ENCODE results near the gene KDM2B. TPM values are rescaled to one million over a fixed set of nuclear protein-coding genes. Genes with fewer than 3 reads are reported as not detected.

KDM2B gene
- polyA plus RNA-seq, 3 donors from 2014 or later = 9.6 to 17.0 (median 10.4) TPM

DNA sequence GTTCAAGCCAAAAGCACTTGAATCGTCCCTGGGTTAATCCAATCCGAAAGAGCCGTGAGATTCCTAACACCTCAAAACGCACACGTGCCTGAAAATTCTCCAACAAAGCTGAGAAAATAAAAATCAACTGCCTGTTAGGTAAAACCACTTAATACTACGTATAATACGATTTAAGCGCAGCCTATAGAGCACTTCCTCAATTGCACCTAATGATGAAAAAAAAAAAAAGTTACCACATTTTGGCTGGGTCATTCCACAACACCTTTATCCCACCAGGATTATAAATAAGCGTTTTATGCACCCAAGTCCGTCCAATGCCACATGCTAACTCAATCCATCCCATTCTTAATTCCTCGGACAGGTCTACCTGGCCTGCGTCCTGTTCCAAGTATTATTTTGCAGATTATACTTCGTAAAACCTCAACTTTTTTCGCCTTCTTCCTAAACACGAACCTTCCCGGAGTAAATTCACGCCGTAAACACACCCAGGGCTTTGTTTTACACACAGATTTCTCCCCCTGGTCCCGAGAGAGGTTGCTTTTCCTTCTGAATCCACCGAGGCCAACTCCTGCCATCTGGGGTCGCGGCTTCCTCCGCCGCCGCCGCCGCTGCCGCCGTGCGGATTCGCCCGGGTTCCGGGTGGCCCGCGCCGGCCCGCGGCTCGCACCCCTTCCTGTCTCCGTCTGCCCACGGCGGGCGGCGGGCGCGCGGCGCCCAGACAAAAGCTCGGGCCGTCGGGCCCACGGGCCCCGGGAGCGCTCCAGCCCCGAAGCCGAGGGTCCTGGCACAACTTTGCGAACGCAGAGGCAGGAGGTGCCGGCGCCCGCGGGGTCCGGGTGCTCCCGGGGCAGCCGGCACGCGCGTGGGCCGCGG, 114.7 kb downstream of the KDM2B start:
- Mint-ChIP-seq H3K9me3 (no peaks in the 10 kb centered on the region), H3K36me3 (no peaks in the 10 kb centered on the region), H3K27me3 (ENCODE audit: low read depth in 3 of 3) (peaks cover 10 to 13% (median 11%) of the 10 kb centered on the region in 3 donors), H3K4me3 (peak overlapping the region; percentile 92 to 96 (median 94)), H3K27ac (peak overlapping the region; percentile 86 to 97 (median 93)), H3K4me1 (peaks cover 25% of the 10 kb centered on the region in 2 donors)
- DNase-seq = peak; percentile 63 to 68 (median 63)

DNA sequence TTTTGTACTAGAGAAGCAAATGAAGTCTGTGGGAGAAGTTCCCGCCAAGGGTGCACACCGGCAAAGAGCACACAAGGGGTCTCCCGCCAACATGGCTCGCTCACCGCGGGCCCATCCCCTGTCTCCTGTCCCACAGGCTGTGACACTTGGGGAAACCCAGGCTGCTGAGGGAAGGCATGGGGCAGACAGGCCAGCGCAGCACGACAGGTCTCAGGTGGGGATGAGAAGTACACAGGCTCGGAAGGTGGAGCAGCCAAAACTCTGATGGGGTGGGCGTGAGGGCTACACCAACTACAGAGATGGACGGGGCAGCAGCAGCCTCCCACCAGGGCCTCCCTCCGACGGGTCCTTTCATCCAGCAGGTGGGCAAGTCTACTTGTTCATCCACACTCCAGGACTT, 116.5 kb downstream of the KDM2B start:
- no peak for DNase-seq
- Mint-ChIP-seq H3K27me3 (ENCODE audit: low read depth in 3 of 3) (peaks cover 10 to 11% (median 11%) of the 10 kb centered on the region in 3 donors), H3K36me3 (no peaks in the 10 kb centered on the region), H3K4me3 (peak overlapping the region in 4 of 5 donors; percentile 4 to 55 (median 47)), H3K9me3 (no peaks in the 10 kb centered on the region), H3K4me1 (peaks cover 26% of the 10 kb centered on the region in 2 donors), H3K27ac (peak overlapping the region in 1 of 6 donors; percentile 69)

DNA sequence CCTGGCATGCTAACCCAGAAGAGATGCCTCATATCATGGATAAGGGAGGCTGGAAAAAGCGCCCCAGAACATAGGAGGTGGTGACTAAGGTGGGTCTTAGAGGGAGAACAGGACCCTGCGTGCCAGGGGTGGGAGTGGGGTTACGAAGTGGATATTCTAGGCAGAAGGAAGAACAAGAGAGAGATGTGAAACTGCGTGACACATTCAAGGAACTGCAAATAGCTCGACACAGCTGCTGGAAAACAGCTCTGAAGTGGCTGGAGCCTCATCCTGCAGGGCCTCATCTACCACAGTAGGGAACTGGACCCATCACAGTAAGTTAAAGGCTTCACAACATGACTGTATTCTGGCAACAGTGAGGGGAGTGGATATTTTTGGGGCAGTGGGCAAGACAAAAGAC, 119.8 kb downstream of the KDM2B start:
- Mint-ChIP-seq H3K4me1 (peaks cover 29 to 40% of the 10 kb centered on the region in 2 donors), H3K4me3 (no peak overlapping the region), H3K36me3 (no peaks in the 10 kb centered on the region), H3K27ac (peak overlapping the region in 2 of 6 donors; percentile 6 to 67), H3K9me3 (no peaks in the 10 kb centered on the region), H3K27me3 (ENCODE audit: low read depth in 3 of 3) (peaks cover 6 to 9% (median 9%) of the 10 kb centered on the region in 3 donors)
- no peak for DNase-seq

DNA sequence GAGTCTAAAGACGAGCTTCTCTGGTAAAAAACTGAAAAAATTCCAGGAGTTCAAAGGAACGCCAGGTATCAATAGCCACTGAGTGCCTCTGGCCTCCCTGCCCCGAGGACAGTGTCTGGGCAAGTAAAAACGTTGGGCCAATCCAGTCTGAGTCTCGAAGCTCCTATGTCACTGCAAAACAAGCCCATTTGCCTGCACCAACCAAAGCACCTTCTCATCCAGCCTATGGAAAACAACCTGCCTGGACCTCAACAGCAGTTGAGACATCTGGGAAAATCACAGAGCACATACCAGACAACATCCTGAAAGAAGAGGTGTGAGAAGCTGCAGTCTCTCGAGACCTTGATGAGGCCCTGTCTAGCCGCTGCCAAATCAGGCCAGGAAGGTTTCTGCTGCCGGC, 124.3 kb downstream of the KDM2B start:
- Mint-ChIP-seq H3K4me3 (no peak overlapping the region), H3K36me3 (no peaks in the 10 kb centered on the region), H3K27me3 (ENCODE audit: low read depth in 3 of 3) (peaks cover 0 to 2% (median 0%) of the 10 kb centered on the region in 3 donors), H3K27ac (no peak overlapping the region), H3K4me1 (peaks cover 36 to 57% of the 10 kb centered on the region in 2 donors), H3K9me3 (no peaks in the 10 kb centered on the region)
- no peak for DNase-seq

DNA sequence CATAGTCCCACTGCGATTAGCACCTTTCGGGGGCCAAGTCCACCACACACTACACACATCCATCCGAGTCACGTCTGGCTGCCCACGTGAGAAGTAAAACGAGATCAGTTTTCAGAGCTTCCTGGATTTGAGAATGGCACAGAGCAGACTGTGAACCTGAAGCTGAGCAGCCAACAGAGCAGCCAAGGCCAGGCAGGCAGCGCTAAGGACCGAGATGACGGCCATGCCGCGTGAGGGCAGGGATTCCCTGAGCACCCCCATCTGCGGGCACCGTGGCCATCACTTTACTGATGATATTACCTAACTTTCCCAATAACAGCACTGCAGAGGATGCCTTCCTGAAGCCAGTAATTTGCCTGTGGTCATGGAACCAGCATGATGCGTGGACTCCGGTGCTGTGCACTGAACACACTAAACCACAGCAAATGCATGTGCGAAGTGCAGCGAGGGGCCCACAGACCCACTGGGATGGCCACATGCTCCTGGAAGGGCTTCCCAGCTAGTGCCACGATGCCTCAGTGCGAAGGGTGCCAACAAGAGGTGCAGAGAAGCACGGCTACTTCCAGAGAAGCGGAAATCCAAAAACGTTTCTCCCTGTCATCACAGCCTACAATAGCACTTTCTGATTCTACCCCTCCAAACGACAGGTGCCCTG, 124.9 kb downstream of the KDM2B start:
- Mint-ChIP-seq H3K4me3 (peak overlapping the region in 1 of 5 donors; percentile 27), H3K4me1 (peaks cover 33 to 60% of the 10 kb centered on the region in 2 donors)

DNA sequence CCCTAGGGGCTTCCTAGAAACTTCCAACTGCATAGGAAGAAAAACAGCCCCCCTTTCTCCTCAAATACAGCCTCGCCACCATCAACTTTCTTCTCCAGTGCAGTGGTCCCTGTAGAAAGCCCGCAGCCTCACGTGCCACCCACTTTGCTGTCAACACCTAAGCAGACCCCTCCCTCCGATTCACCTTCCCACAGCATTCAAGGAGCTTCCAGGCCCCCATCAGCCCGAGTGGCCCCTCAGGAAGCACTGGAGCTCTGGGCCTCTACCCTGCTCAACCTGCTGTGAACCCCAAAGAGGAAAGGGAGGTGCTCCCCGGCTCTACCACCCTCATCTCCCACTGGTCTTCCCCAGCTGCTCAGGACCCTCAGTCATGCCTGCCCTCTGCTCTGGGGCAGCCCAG, 125.9 kb downstream of the KDM2B start:
- Mint-ChIP-seq H3K27me3 (ENCODE audit: low read depth in 3 of 3) (no peaks in the 10 kb centered on the region), H3K4me1 (peaks cover 32 to 55% of the 10 kb centered on the region in 2 donors), H3K36me3 (no peaks in the 10 kb centered on the region), H3K9me3 (no peaks in the 10 kb centered on the region), H3K27ac (peak overlapping the region in 2 of 6 donors; percentile 45 to 51), H3K4me3 (no peak overlapping the region)
- no peak for DNase-seq

More for the DNA sequence above, 124.9 kb downstream of the KDM2B start:
- Mint-ChIP-seq H3K36me3 (no peaks in the 10 kb centered on the region), H3K27me3 (ENCODE audit: low read depth in 3 of 3) (peaks cover 0 to 2% (median 0%) of the 10 kb centered on the region in 3 donors), H3K27ac (peak overlapping the region in 4 of 6 donors; percentile 46 to 65 (median 48)), H3K9me3 (no peaks in the 10 kb centered on the region)
- DNase-seq = no peak

DNA sequence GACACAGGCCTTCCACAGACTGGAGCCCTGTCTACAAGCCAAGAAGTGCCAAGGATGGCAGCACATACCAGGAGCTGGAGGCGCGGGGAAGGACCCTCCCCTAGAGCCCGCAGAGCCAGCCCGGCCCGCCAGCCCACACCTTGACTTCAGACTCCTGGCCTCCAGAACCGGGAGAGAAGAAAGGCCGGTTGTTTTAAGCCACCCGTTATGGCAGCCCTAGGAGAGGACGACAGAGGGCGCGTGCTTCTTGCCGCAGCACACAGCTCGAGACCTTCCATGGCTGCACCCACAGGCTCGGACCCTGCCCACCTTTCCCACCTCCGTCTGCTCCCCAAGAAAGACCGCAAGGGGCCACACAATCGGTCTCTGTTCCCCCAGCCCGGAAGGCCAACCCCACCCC, 127.2 kb downstream of the KDM2B start:
- Mint-ChIP-seq H3K4me1 (peaks cover 33 to 55% of the 10 kb centered on the region in 2 donors), H3K27me3 (ENCODE audit: low read depth in 3 of 3) (no peaks in the 10 kb centered on the region), H3K9me3 (no peaks in the 10 kb centered on the region), H3K36me3 (no peaks in the 10 kb centered on the region), H3K4me3 (no peak overlapping the region), H3K27ac (peak overlapping the region in 1 of 6 donors; percentile 31)
- DNase-seq = no peak

DNA sequence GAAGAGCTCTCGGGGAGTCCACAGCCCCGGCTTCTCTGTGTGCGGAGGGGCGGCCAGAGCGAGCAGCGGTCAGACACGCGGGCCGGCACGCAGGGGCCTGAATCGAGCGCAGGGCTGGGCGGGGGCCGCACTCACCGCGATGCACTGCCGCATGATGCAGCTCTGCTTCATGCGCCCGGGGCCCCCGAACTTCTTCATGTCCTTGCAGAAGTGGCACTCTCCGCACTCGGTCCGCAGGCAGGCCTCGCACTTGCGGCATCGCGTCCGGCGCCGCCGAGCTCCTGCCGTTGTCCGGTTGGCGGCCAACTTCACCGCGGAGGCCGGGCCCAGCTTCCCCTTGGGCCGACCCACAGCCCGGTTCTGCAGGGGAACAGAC, 127.8 kb downstream of the KDM2B start:
- H3K27me3 Mint-ChIP-seq (ENCODE audit: low read depth in 3 of 3) = no peaks in the 10 kb centered on the region
- H3K4me1 Mint-ChIP-seq = peaks cover 34 to 55% of the 10 kb centered on the region in 2 donors
- no peak overlapping the region for H3K27ac Mint-ChIP-seq
- H3K4me3 Mint-ChIP-seq = no peak overlapping the region
- H3K36me3 Mint-ChIP-seq = no peaks in the 10 kb centered on the region
- DNase-seq = no peak
- no peaks in the 10 kb centered on the region for H3K9me3 Mint-ChIP-seq

DNA sequence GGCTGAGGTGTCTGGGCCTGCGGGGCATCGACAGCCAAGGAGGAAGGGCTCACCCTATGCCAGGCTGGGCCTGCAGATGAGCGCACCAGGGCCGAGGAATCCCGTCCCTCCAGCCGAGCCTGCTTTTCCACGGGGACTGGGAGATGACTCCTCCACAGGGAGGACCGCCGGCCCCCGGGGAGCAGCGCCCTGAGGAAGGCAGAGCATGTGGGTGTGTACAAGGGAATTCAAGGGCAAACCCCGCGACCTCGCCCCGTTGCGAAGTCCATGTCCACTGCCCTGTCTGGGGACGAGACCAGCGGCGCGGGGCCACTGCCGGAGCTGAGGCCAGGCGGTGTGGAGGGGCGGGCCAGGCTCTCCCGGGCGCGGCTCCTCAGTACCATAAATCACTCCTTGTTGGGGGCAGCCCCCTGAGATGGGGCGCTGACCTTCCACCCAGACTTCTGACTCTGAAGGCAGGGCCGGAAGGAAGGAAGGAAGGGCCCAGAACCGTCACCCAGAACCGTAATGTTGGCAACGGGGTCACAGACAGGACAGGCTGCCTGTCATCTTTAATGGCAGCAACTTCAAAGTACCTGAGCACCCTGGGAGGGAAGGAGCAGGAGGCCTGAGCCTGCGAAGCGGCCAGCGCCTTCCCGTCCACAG, 128.4 kb downstream of the KDM2B start:
- H3K4me3 Mint-ChIP-seq = peak overlapping the region in 3 of 5 donors; percentile 43 to 68 (median 63)
- no peaks in the 10 kb centered on the region for H3K27me3 Mint-ChIP-seq (ENCODE audit: low read depth in 3 of 3)
- H3K27ac Mint-ChIP-seq = peak overlapping the region in 2 of 6 donors; percentile 55 to 67
- H3K9me3 Mint-ChIP-seq = no peaks in the 10 kb centered on the region
- no peak for DNase-seq
- H3K36me3 Mint-ChIP-seq = no peaks in the 10 kb centered on the region
- peaks cover 29 to 51% of the 10 kb centered on the region in 2 donors for H3K4me1 Mint-ChIP-seq

DNA sequence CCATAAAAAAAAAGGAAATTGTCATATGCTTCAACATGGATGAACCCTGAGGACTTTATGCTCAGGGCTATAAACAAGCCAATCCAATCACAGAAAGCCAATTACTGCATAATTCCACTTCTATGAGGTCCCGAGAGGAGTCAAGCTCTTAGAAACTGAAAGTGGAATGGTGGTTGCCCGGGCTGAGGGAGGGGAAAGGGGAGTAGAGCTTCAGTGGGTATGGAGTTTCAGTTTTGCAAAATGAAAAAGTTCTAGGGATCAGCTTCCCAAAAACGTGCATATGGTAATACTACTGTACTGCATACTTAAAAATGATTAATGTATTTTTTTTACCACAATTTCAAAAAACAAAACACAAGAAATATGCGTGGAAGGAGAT, 128.9 kb downstream of the KDM2B start:
- no peak for DNase-seq
- H3K36me3 Mint-ChIP-seq = no peaks in the 10 kb centered on the region
- peaks cover 28 to 48% of the 10 kb centered on the region in 2 donors for H3K4me1 Mint-ChIP-seq
- peak overlapping the region; percentile 47 to 82 (median 61) for H3K27ac Mint-ChIP-seq
- no peaks in the 10 kb centered on the region for H3K9me3 Mint-ChIP-seq
- H3K4me3 Mint-ChIP-seq = peak overlapping the region in 4 of 5 donors; percentile 43 to 68 (median 54)
- peaks cover 0 to 3% (median 0%) of the 10 kb centered on the region in 3 donors for H3K27me3 Mint-ChIP-seq (ENCODE audit: low read depth in 3 of 3)

DNA sequence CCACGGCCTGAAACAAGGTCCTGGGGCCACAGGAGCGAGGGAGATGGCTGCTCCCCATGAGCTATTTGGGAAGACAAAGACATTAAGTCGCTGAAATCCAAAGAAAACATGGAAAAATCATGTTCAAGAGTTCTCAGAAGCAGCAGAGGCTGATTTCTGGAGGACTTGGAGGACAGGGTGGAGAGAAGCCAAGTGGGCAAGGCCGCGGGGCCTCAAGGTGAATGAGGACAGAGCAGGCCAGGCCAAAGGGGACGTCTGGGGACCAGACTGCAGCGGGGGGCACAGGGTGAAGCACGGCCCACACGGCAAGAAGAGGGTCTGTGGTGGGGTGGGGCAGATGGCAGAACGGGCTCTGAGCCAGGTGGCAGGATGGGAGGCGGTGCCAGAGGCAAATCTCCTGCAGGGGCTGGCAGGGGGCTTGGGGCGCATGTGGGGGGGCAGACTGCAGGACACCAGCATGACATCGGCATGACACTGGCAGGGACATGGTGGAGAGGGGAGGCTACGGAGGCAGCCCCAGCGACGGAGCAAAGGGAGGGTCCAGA, 132.0 kb downstream of the KDM2B start:
- H3K9me3 Mint-ChIP-seq = no peaks in the 10 kb centered on the region
- H3K27me3 Mint-ChIP-seq (ENCODE audit: low read depth in 3 of 3) = peaks cover 0 to 5% (median 0%) of the 10 kb centered on the region in 3 donors
- no peak overlapping the region for H3K4me3 Mint-ChIP-seq
- DNase-seq = no peak
- no peak overlapping the region for H3K27ac Mint-ChIP-seq
- H3K4me1 Mint-ChIP-seq = peaks cover 10 to 25% of the 10 kb centered on the region in 2 donors
- no peaks in the 10 kb centered on the region for H3K36me3 Mint-ChIP-seq

DNA sequence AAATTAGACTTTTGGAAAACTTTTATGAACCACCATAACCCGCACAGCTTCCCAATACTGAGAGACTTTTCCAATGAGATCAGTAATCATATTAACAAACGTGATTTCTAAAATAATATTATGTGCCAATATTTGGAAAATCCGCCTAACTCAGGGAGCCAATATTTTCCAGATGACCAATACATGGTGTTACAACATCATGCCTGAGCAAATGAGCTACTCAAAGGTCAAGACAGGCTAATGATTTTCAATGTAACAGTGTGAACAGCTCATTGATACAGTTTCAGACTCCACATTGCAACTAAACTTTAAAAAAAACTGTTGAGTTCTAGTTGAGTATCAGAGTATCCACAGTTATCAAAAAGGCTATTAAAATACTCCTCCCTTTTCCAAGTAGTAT, 134.1 kb downstream of the KDM2B start:
- Mint-ChIP-seq H3K4me3 (no peak overlapping the region), H3K27ac (peak overlapping the region in 2 of 6 donors; percentile 17 to 43), H3K4me1 (peaks cover 2 to 17% of the 10 kb centered on the region in 2 donors), H3K36me3 (peaks cover 0 to 1% (median 0%) of the 10 kb centered on the region in 3 donors), H3K9me3 (no peaks in the 10 kb centered on the region), H3K27me3 (ENCODE audit: low read depth in 3 of 3) (peaks cover 0 to 5% (median 0%) of the 10 kb centered on the region in 3 donors)
- no peak for DNase-seq

DNA sequence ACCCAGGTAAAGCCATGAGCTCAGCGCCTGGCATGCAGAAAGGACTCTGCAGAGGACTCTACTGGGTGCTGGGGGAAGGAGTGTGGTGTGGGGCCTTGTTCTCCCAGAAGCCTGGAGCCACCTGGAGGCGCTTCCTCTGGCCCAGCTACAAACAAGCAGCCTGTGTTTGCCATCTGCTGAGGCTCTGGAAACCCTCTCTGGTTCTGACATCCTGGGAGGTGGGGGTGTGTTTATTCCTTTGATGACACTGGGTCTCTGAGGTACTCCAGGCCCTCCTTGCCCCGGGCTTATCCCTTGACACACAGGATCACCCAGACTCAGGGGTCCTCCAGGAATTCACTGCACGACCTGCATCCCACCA, 136.0 kb downstream of the KDM2B start:
- H3K4me3 Mint-ChIP-seq = no peak overlapping the region
- peaks cover 0 to 9% (median 0%) of the 10 kb centered on the region in 3 donors for H3K36me3 Mint-ChIP-seq
- H3K27me3 Mint-ChIP-seq (ENCODE audit: low read depth in 3 of 3) = peaks cover 0 to 5% (median 1%) of the 10 kb centered on the region in 3 donors
- peaks cover 2 to 9% of the 10 kb centered on the region in 2 donors for H3K4me1 Mint-ChIP-seq
- DNase-seq = no peak
- no peaks in the 10 kb centered on the region for H3K9me3 Mint-ChIP-seq
- no peak overlapping the region for H3K27ac Mint-ChIP-seq

Data from immature natural killer cell (primary cell).